NB4 (cell line): ENCODE results near the gene CEP135.

Experiments used
- MYC ChIP-seq: IDR thresholded peaks from 2 replicates; pipeline ENCODE4 v1.6.1; 2011; ENCODE audit warnings: low read depth, low read length
- POLR2A ChIP-seq: IDR thresholded peaks from 2 replicates; pipeline ENCODE4 v1.6.1; 2011; ENCODE audit warnings: mild to moderate bottlenecking; ENCODE audit not compliant: insufficient read length; ENCODE audit errors: extremely low read depth
- TF ChIP-seq, protein P1 (sequence below): IDR thresholded peaks from one replicate; pipeline ENCODE4 v1.5.1; 2012; ENCODE audit warnings: low read depth, low read length
- TF ChIP-seq, protein P2 (sequence below): IDR thresholded peaks from 2 replicates; pipeline ENCODE4 v1.6.1; 2011; ENCODE audit warnings: low read depth, low read length

DNA sequence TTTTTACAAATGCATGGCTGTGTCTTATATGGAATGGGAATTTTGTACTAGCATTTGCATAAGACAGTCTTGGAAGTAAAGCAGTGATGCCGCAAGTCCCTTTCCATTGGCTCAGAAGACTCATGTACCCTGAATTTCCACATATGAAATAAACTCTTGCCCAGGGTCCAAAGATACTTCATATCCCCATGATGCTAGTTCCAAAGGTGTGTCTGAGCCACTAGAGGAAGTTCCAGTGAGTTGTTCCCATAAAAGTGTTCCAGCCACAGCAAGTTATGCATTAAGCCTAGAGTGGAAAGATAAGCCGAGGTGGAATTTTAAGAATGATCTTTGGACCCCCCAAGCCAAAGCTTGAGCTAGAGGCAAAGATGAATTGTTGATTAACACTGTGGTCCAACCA, 9.3 kb upstream of the CEP135 start:
- TF ChIP-seq, protein P1, sequence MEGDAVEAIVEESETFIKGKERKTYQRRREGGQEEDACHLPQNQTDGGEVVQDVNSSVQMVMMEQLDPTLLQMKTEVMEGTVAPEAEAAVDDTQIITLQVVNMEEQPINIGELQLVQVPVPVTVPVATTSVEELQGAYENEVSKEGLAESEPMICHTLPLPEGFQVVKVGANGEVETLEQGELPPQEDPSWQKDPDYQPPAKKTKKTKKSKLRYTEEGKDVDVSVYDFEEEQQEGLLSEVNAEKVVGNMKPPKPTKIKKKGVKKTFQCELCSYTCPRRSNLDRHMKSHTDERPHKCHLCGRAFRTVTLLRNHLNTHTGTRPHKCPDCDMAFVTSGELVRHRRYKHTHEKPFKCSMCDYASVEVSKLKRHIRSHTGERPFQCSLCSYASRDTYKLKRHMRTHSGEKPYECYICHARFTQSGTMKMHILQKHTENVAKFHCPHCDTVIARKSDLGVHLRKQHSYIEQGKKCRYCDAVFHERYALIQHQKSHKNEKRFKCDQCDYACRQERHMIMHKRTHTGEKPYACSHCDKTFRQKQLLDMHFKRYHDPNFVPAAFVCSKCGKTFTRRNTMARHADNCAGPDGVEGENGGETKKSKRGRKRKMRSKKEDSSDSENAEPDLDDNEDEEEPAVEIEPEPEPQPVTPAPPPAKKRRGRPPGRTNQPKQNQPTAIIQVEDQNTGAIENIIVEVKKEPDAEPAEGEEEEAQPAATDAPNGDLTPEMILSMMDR, result no peak
- TF ChIP-seq MYC (no peak), POLR2A (no peak)
- TF ChIP-seq, protein P2, sequence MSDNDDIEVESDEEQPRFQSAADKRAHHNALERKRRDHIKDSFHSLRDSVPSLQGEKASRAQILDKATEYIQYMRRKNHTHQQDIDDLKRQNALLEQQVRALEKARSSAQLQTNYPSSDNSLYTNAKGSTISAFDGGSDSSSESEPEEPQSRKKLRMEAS, result no peak
